K562 (cell line): ENCODE measurements around the gene COL7A1. TPM values are rescaled to one million over a fixed set of nuclear protein-coding genes. Genes with fewer than 3 reads are reported as not detected.

Source experiments
- ARHGAP35 ChIP-seq: fragments of 450-650 bp; IDR thresholded peaks from 2 replicates; pipeline ENCODE4 v1.6.1; 2018; ENCODE audit not compliant: partially characterized antibody
- ATF7 ChIP-seq: fragments of 450-650 bp; IDR thresholded peaks from 2 replicates; pipeline ENCODE4 v1.7.1; 2014; ENCODE audit warnings: mild to moderate bottlenecking, moderate library complexity
- BRCA1 ChIP-seq, 2 experiments: fragments of 450-650 bp in 1 of 2; sonication (generic) in 1 of 2; formaldehyde crosslinking in 1 of 2; IDR thresholded peaks; 2 replicates each; pipeline versions ENCODE4 v1.5.0 to v1.6.1; 2017 to 2020; ENCODE audit warnings: mild to moderate bottlenecking in 1 of 2, missing genetic modification reagents in 1 of 2
- DEAF1 ChIP-seq: fragments of 450-650 bp; formaldehyde crosslinking; IDR thresholded peaks from 2 replicates; pipeline ENCODE4 v1.4.0; 2020; ENCODE audit warnings: mild to moderate bottlenecking, moderate library complexity
- NCOA6 ChIP-seq: fragments of 450-650 bp; IDR thresholded peaks from 2 replicates; pipeline ENCODE4 v1.6.1; 2017; ENCODE audit warnings: mild to moderate bottlenecking
- POLR2B ChIP-seq: fragments of 450-650 bp; IDR thresholded peaks from 2 replicates; pipeline ENCODE4 v1.6.1; 2018; ENCODE audit warnings: low read depth; ENCODE audit not compliant: partially characterized antibody
- SMARCA4 ChIP-seq: fragments of 450-650 bp; IDR thresholded peaks from 2 replicates; pipeline ENCODE4 v1.6.1; 2016
- ZNF512 ChIP-seq: IDR thresholded peaks from 2 replicates; pipeline ENCODE4 v1.6.1; 2016; ENCODE audit warnings: missing genetic modification characterization, missing compliant biosample characterization
- polyA plus RNA-seq, 8 experiments: library from polyadenylated mRNA; depleted of rRNA in 4 of 8; stranded (reverse) in 5 of 8; unstranded in 3 of 8; fragments of >200 nt; fragmentation: Nextera tagmentation in 2 of 8; fragmentation: Illumina TruSeq in 1 of 8; extraction: Ambion mirVana in 2 of 8; extraction: Trizol in 1 of 8; gene quantifications; 2 replicates each; pipeline versions ENCODE4 v1.2.1 to v1.2.3, GENCODE V29; 2011 to 2014; ENCODE audit warnings: inconsistent platforms in 1 of 8, missing spikeins in 1 of 8
- total RNA-seq, 7 experiments: library from RNA; depleted of rRNA in 6 of 7; stranded (reverse); fragments of >200 nt in 6 of 7; fragmentation: Illumina TruSeq in 2 of 7; extraction: Trizol in 2 of 7; gene quantifications; 2 replicates each; pipeline versions ENCODE4 v1.2.1 to v1.2.3, GENCODE V29; 2011 to 2021; ENCODE audit warnings: low replicate concordance in 1 of 7

The COL7A1 gene
- total and polyA plus RNA-seq, 9 of the 15 experiments (the other 6 are each of a cell fraction or from before 2014, with no cell fraction given) = 0.09 to 0.66 (median 0.35) TPM; not detected in 3

GRCh38 chr3:48595526-48596121 is 495 bp upstream of the COL7A1 start (continued):
- TF ChIP-seq ZNF512 (no peak), DEAF1 (CRISPR knock-in tag) (no peak), NCOA6 (no peak), ATF7 (0 out of 2 replicates have a peak, but pooled peaks have one; percentile 35), SMARCA4 (no peak), ARHGAP35 (no peak), POLR2B (no peak), BRCA1 (IDR thresholded peaks at IDR 0.05) (no peak), BRCA1 (CRISPR knock-in tag; IDR thresholded peaks at IDR 0.05) (0 out of 2 replicates have a peak, but pooled peaks have one; percentile 81)
